Endodermal cell (in vitro differentiated cells): ENCODE data around the gene VOPP1. TPM values are rescaled to one million over a fixed set of nuclear protein-coding genes. Genes with fewer than 3 reads are reported as not detected.

Source experiments
- DNase-seq: peaks from one replicate; pipeline ENCODE4 v3.0.0-alpha.2; 2017
- H3K27ac ChIP-seq: 2 replicates; pipeline ENCODE4 v1.5.1; 2013; ENCODE audit warnings: mild to moderate bottlenecking, low read depth, low read length, moderate library complexity
- H3K27me3 ChIP-seq: 2 replicates; pipeline ENCODE4 v1.6.1; 2013; ENCODE audit warnings: mild to moderate bottlenecking, low read length, moderate library complexity; ENCODE audit not compliant: insufficient read depth, control insufficient read depth, poor library complexity, severe bottlenecking
- H3K36me3 ChIP-seq: 2 replicates; pipeline ENCODE4 v1.7.0; 2013; ENCODE audit warnings: mild to moderate bottlenecking, low read length, moderate library complexity; ENCODE audit not compliant: control insufficient read depth, insufficient read depth
- H3K4me1 ChIP-seq: one replicate; pipeline ENCODE4 v1.7.0; 2013; ENCODE audit warnings: low read length; ENCODE audit not compliant: control insufficient read depth, insufficient read depth
- H3K4me3 ChIP-seq: 2 replicates; pipeline ENCODE4 v1.5.1; 2013; ENCODE audit warnings: mild to moderate bottlenecking, low read length, moderate library complexity
- H3K9ac ChIP-seq: 2 replicates; pipeline ENCODE4 v1.6.1; 2013; ENCODE audit warnings: mild to moderate bottlenecking, low read length, moderate library complexity; ENCODE audit not compliant: poor library complexity, severe bottlenecking; ENCODE audit errors: extremely low read depth
- H3K9me3 ChIP-seq: 2 replicates; pipeline ENCODE4 v1.6.1; 2013; ENCODE audit warnings: mild to moderate bottlenecking, low read length, moderate library complexity; ENCODE audit not compliant: control insufficient read depth
- H3K27ac Mint-ChIP-seq: 2 replicates; pipeline ENCODE4 v1.8.0; 2020; ENCODE audit warnings: mixed read lengths
- H3K27me3 Mint-ChIP-seq: 2 replicates; pipeline ENCODE4 v1.8.0; 2021; ENCODE audit warnings: mild to moderate bottlenecking, mixed read lengths; ENCODE audit not compliant: insufficient read depth
- H3K36me3 Mint-ChIP-seq: 2 replicates; pipeline ENCODE4 v1.8.0; 2020; ENCODE audit warnings: low read depth, mixed read lengths
- H3K4me1 Mint-ChIP-seq: 2 replicates; pipeline ENCODE4 v1.8.0; 2020; ENCODE audit warnings: mixed read lengths
- H3K4me3 Mint-ChIP-seq: 2 replicates; pipeline ENCODE4 v1.8.0; 2020; ENCODE audit warnings: mild to moderate bottlenecking, moderate library complexity, mixed read lengths
- H3K9me3 Mint-ChIP-seq: 2 replicates; pipeline ENCODE4 v1.8.0; 2020; ENCODE audit warnings: mild to moderate bottlenecking, mixed read lengths
- WGBS, 2 experiments: methylation state at CpG; one replicate each; pipeline versions ENCODE4 v1.1.5 to v1.1.7; 2013; ENCODE audit warnings: missing lambda C conversion rate in 2 of 2, mixed read lengths in 1 of 2; ENCODE audit not compliant: insufficient coverage in 1 of 2, insufficient read length in 1 of 2; 5-methylcytosine and 5-hydroxymethylcytosine counted together
- total RNA-seq, 2 donors: library from RNA; stranded (reverse); fragmentation: NEBNext Ultra II Directional in 1 of 2; extraction: Animal tissue kit (Norgen Biotek cat#: 25700) in 1 of 2; gene quantifications; 2 replicates in 1 of 2; 3 replicates in 1 of 2; pipeline ENCODE4 v1.2.1, GENCODE V29; 2021
- TF ChIP-seq, protein P1 (sequence below): fragments of 200-600 bp; sonication (generic); conservative IDR thresholded peaks from 2 replicates; pipeline ENCODE4 v1.5.0; 2021; ENCODE audit warnings: antibody characterized with exemption, mild to moderate bottlenecking

Gene VOPP1
- total RNA-seq, 2 donors from 2014 or later = 48.8 to 53.6 TPM

DNA sequence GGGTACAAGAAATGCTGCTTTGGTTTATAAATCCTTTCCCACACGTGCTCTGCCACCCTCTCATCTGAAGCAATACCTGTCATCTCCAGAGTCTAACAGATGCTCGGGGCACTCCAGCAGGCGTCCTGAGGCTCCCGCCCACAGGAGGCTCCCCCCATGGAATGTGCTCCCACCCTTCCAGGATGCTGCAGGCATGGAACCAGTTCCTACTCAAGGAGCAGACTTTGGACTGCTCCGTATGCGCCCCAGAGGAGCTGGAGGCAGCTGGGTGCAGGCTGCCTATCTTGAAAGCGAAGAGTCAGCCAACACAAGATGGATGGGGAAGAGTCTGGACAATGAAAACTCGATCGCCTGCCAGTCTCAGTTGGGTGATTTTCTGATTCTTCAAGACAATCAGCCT lies 75.4 kb downstream of the VOPP1 start:
- H3K36me3 ChIP-seq = peaks cover 7% of the 10 kb centered on the region
- H3K27ac Mint-ChIP-seq = no peak overlapping the region
- no peak overlapping the region for H3K27ac ChIP-seq
- no peak for DNase-seq
- no peaks in the 10 kb centered on the region for H3K27me3 Mint-ChIP-seq
- H3K4me3 ChIP-seq = no peak overlapping the region
- TF ChIP-seq, protein P1, sequence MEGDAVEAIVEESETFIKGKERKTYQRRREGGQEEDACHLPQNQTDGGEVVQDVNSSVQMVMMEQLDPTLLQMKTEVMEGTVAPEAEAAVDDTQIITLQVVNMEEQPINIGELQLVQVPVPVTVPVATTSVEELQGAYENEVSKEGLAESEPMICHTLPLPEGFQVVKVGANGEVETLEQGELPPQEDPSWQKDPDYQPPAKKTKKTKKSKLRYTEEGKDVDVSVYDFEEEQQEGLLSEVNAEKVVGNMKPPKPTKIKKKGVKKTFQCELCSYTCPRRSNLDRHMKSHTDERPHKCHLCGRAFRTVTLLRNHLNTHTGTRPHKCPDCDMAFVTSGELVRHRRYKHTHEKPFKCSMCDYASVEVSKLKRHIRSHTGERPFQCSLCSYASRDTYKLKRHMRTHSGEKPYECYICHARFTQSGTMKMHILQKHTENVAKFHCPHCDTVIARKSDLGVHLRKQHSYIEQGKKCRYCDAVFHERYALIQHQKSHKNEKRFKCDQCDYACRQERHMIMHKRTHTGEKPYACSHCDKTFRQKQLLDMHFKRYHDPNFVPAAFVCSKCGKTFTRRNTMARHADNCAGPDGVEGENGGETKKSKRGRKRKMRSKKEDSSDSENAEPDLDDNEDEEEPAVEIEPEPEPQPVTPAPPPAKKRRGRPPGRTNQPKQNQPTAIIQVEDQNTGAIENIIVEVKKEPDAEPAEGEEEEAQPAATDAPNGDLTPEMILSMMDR = no peak
- H3K4me1 ChIP-seq = no peaks in the 10 kb centered on the region
- no peaks in the 10 kb centered on the region for H3K9me3 ChIP-seq
- H3K27me3 ChIP-seq = no peaks in the 10 kb centered on the region
- peaks cover 17% of the 10 kb centered on the region for H3K4me1 Mint-ChIP-seq
- peaks cover 12% of the 10 kb centered on the region for H3K36me3 Mint-ChIP-seq
- no peak overlapping the region for H3K9ac ChIP-seq
- H3K9me3 Mint-ChIP-seq = no peaks in the 10 kb centered on the region
- WGBS, 2 experiments = 91 to 96% methylated on average over 7 to 9 of the region's 9 CpGs
- H3K4me3 Mint-ChIP-seq = no peak overlapping the region

DNA sequence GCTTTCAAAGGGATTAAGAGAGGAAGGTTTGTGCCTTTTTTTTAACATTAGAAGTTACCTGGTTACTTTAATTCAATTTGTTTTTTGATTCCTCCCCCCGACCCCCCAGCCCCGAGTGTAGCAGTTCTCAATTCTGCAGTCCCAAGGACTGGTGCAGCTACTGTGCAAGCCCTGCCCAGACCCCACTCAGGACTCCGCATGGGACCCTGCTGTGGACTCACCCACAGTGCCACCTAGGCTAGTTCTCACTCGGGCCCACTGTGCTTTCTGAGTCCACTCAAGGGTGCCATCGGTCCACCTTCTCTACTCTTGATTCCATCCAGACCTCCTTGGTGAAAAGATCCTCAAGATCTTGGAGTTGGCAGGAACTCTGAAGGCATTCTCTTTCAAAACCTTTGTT lies 77.4 kb downstream of the VOPP1 start:
- Histone ChIP-seq H3K4me1 (no peaks in the 10 kb centered on the region), H3K36me3 (peaks cover 15% of the 10 kb centered on the region), H3K27me3 (no peaks in the 10 kb centered on the region), H3K4me3 (no peak overlapping the region), H3K9ac (no peak overlapping the region), H3K9me3 (no peaks in the 10 kb centered on the region), H3K27ac (no peak overlapping the region)
- H3K9me3 Mint-ChIP-seq = no peaks in the 10 kb centered on the region
- no peaks in the 10 kb centered on the region for H3K27me3 Mint-ChIP-seq
- TF ChIP-seq, protein P1 = no peak
- no peak overlapping the region for H3K4me3 Mint-ChIP-seq
- H3K27ac Mint-ChIP-seq = peak overlapping the region; percentile 44
- 93 to 96% methylated on average over 5 of the region's 5 CpGs for WGBS, 2 experiments
- DNase-seq = no peak
- H3K4me1 Mint-ChIP-seq = peaks cover 9% of the 10 kb centered on the region
- H3K36me3 Mint-ChIP-seq = peaks cover 17% of the 10 kb centered on the region

DNA sequence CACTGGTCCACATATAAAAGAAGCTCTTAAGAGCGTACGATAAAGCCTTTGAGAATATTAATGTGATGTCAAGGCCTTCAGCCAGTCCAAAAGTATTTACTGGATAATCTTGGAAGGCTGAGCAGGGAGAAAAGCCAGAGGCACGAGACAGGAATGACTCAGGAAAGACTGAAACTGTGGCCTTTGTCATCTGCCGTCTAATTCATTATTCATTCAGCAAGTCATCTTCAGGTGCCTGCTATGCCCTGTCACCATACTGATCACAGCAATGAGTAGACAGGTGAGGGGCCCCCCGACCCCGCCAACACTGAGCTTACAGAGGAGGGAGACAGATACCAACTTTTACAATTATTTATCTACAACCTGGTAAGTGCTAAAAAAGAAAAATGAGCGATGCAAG lies 78.9 kb downstream of the VOPP1 start:
- Histone ChIP-seq H3K4me1 (no peaks in the 10 kb centered on the region), H3K27ac (no peak overlapping the region), H3K9me3 (no peaks in the 10 kb centered on the region), H3K36me3 (peaks cover 23% of the 10 kb centered on the region), H3K9ac (no peak overlapping the region), H3K27me3 (no peaks in the 10 kb centered on the region), H3K4me3 (no peak overlapping the region)
- no peak for DNase-seq
- Mint-ChIP-seq H3K4me3 (no peak overlapping the region), H3K9me3 (no peaks in the 10 kb centered on the region), H3K36me3 (peaks cover 25% of the 10 kb centered on the region), H3K27me3 (no peaks in the 10 kb centered on the region), H3K27ac (no peak overlapping the region), H3K4me1 (peaks cover 3% of the 10 kb centered on the region)
- TF ChIP-seq, protein P1 = no peak
- WGBS, 2 experiments = 97 to 100% methylated on average over 4 to 6 of the region's 7 CpGs
